C4-2B (cell line): Measurements from ENCODE around the gene LRP11.
"Not testable (repeated sequence)": the region's sequence is repeated elsewhere in the genome, so short reads cannot be mapped to it uniquely, and the experiment has no call there.

Experiments
- H3K27ac ChIP-seq: fragments of 450-650 bp; 2 replicates; pipeline ENCODE4 v1.5.1; 2017
- ZFX ChIP-seq: fragments of 450-650 bp; IDR thresholded peaks from 2 replicates; pipeline ENCODE4 v1.6.1; 2017
- TF ChIP-seq, protein P1 (sequence below): fragments of 450-650 bp; conservative IDR thresholded peaks from 2 replicates; pipeline ENCODE4 v1.5.1; 2017; ENCODE audit warnings: mild to moderate bottlenecking

LRP11 gene, protein sequence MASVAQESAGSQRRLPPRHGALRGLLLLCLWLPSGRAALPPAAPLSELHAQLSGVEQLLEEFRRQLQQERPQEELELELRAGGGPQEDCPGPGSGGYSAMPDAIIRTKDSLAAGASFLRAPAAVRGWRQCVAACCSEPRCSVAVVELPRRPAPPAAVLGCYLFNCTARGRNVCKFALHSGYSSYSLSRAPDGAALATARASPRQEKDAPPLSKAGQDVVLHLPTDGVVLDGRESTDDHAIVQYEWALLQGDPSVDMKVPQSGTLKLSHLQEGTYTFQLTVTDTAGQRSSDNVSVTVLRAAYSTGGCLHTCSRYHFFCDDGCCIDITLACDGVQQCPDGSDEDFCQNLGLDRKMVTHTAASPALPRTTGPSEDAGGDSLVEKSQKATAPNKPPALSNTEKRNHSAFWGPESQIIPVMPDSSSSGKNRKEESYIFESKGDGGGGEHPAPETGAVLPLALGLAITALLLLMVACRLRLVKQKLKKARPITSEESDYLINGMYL

GRCh38 chr6:149863698-149864577 lies at the start of gene LRP11:
TSS of gene LRP11 (minus strand) at chr6:149864359. CDS start at chr6:149864020, 339 bp downstream.
- TF ChIP-seq, protein P1, sequence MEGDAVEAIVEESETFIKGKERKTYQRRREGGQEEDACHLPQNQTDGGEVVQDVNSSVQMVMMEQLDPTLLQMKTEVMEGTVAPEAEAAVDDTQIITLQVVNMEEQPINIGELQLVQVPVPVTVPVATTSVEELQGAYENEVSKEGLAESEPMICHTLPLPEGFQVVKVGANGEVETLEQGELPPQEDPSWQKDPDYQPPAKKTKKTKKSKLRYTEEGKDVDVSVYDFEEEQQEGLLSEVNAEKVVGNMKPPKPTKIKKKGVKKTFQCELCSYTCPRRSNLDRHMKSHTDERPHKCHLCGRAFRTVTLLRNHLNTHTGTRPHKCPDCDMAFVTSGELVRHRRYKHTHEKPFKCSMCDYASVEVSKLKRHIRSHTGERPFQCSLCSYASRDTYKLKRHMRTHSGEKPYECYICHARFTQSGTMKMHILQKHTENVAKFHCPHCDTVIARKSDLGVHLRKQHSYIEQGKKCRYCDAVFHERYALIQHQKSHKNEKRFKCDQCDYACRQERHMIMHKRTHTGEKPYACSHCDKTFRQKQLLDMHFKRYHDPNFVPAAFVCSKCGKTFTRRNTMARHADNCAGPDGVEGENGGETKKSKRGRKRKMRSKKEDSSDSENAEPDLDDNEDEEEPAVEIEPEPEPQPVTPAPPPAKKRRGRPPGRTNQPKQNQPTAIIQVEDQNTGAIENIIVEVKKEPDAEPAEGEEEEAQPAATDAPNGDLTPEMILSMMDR: 0 out of 2 replicates have a peak, but pooled peaks have one; percentile 2
- peak; percentile 90 for TF ChIP-seq ZFX
- peak within 1 kb of the TSS; percentile 90 for H3K27ac ChIP-seq

DNA sequence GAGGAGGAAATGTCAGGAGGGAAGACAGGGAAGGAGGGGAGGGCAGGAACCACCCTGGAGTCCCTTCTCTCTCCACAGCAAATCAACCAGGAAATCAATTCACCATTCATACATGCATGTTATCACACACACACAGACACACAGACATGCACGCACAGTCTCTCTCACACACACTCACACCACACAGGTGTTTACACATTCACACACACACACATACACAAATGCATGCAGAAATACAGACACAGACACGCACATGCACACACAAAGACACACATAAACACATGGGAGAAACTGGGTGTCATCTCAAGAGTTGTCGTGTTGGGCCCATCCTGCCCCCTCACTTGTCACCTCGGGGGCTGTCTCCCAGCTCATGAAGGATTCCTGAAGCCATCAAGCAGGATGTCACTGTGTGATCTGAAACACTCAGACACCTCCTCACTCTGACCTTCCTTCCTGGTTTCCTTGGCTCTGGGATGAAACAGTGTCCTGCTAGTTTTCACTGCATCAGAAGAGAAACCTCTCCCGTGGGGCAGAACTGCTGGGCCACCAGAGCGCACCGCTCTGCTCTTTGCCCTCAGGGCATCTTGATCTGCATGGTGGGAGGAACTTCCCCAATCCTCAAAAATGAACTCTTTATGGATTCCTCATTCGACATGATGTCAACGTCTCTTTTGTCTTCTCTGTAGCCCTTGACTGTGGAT lies 49.5 kb upstream of the LRP11 start:
- TF ChIP-seq, protein P1: no peak
- no peak for TF ChIP-seq ZFX
- H3K27ac ChIP-seq: no peak overlapping the region

DNA sequence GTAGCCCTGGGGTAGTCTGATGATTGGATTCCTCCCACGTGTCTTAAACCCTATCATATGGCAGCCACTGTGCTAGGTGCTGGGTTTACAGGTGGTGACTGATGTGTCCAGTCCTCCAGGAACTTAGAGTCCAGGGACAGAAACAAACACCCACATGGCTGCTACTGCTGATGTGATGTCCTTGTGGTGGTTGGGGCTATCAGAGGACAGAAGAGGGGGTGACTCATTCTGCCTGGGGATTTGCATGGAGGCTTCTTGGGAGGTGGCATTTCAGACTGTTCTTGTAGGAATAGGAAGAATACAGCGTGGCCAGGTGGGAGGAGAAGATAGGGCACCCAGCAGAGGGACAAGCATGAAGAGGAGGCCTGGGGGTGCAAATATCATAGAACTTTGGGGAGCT lies 48.9 kb upstream of the LRP11 start:
- no peak overlapping the region for H3K27ac ChIP-seq
- no peak for TF ChIP-seq ZFX
- TF ChIP-seq, protein P1: no peak

GRCh38 chr6:149912680-149913079 lies 48.5 kb upstream of the LRP11 start:
- not testable (repeated sequence) for H3K27ac ChIP-seq

- H3K27ac ChIP-seq: no peak overlapping the region
- TF ChIP-seq ZFX: no peak
- TF ChIP-seq, protein P1: no peak
These were observed 46.6 kb upstream of the LRP11 start for GRCh38 chr6:149910721-149911151.

DNA sequence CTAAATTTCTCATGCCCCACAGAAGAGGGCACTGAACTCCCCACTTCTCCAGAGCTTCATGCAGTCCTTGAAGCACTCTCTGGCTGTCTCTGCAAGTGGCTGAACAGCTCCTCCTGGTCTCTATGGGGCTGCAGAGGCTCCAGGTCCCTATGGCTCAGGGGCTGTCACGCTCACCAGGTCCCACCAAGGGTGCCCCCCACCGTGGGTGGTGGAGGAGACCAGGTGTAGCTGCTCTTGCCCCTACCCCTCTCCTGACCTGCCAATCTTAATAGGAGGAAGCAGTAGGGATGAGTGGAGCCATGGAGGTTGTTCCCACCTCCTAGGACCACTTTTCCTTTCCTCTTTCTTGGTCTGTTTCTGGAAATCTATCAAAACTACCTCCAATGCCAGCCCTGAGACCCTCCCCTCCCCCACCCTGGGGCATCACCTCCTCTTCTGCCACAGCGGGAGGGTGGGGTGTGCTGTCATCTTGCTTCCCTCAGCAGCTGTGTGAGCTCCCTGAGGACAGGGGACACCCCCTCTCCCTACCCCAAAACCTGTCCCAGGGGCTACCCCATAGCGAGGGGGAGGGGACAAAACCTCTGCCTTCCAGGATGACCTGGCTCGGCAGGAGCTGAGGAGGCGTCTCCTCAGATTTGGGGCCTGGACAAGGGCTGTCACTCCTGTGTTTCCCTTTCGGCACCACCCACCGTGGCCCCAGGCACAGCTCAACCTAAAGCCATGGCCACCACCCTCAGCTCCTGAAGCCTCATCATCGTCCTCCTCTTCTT lies 45.7 kb upstream of the LRP11 start:
- TF ChIP-seq ZFX: no peak
- TF ChIP-seq, protein P1: no peak
- no peak overlapping the region for H3K27ac ChIP-seq

- not testable (repeated sequence) for H3K27ac ChIP-seq
These were observed 44.3 kb upstream of the LRP11 start for GRCh38 chr6:149908480-149908879.
